Stomach (tissue), 9 donors: ENCODE measurements around the gene ZFTA. TPM values are rescaled to one million over a fixed set of nuclear protein-coding genes. Genes with fewer than 3 reads are reported as not detected.

Source experiments
- DNase-seq, 2 donors: peaks; one replicate each; pipeline versions ENCODE4 v3.0.0 to v3.0.0-alpha.2; 2013 to 2019
- H3K27ac ChIP-seq, 5 donors: fragments of 200-600 bp in 4 of 5; sonication (generic) in 4 of 5; one replicate each; pipeline ENCODE4 v1.5.1; 2013 to 2019; ENCODE audit warnings: mild to moderate bottlenecking in 1 of 5, moderate library complexity in 1 of 5
- H3K27me3 ChIP-seq, 3 donors: fragments of 200-600 bp; sonication (generic); one replicate each; pipeline ENCODE4 v1.5.1; 2017 to 2019; ENCODE audit warnings: mixed run types in 1 of 3
- H3K36me3 ChIP-seq, 4 donors: fragments of 200-600 bp; sonication (generic); 1 replicate in 3 of 4; 2 replicates in 1 of 4; pipeline ENCODE4 v1.5.1; 2016 to 2019
- H3K4me1 ChIP-seq, 4 donors: fragments of 200-600 bp; sonication (generic); one replicate each; pipeline ENCODE4 v1.5.1; 2016 to 2019
- H3K4me3 ChIP-seq, 4 donors: fragments of 200-600 bp; sonication (generic) in 3 of 4; one replicate each; pipeline ENCODE4 v1.5.1; 2016 to 2019; ENCODE audit warnings: mild to moderate bottlenecking in 1 of 4
- H3K9me3 ChIP-seq, 4 donors: fragments of 200-600 bp; sonication (generic); one replicate each; pipeline ENCODE4 v1.5.1; 2016 to 2019
- EP300 ChIP-seq: sonication (generic); formaldehyde crosslinking; IDR thresholded peaks from one replicate; pipeline ENCODE4 v1.6.1; 2017; ENCODE audit warnings: antibody characterized with exemption
- POLR2A ChIP-seq, 4 donors: fragments of 450-650 bp; IDR thresholded peaks; one replicate each; pipeline ENCODE4 v1.6.1; 2016; ENCODE audit warnings: antibody characterized with exemption in 4 of 4, control low read depth in 2 of 4, mild to moderate bottlenecking in 1 of 4, moderate library complexity in 1 of 4
- POLR2AphosphoS5 ChIP-seq, 3 donors: sonication (generic); formaldehyde crosslinking; IDR thresholded peaks; one replicate each; pipeline ENCODE4 v1.6.1; 2016; ENCODE audit warnings: antibody characterized with exemption in 3 of 3
- WGBS, 5 donors: extraction: QIAGEN DNeasy Blood & Tissue Kit in 3 of 5; methylation state at CpG; one replicate each; pipeline versions ENCODE4 v1.1.5 to v1.1.7; 2013 to 2018; 5-methylcytosine and 5-hydroxymethylcytosine counted together
- intact Hi-C: fragments of 100-400 bp; cut with DNase I; formaldehyde crosslinking; loops from one replicate; pipeline ENCODE4 v1.15.1; 2023; ENCODE audit warnings: low total_unique reads
- polyA plus RNA-seq, 3 donors: library from polyadenylated mRNA; stranded (reverse); fragments of 200-250 nt; gene quantifications; one replicate each; pipeline ENCODE4 v1.2.3, GENCODE V29; 2013
- total RNA-seq, 5 donors: library from RNA; depleted of rRNA; stranded (reverse); fragments of >200 nt; gene quantifications; one replicate each; pipeline versions ENCODE4 v1.1.0 to v1.2.3, GENCODE V29; 2014 to 2016
- TF ChIP-seq, protein P1 (sequence below), 7 experiments: fragments of 450-650 bp in 4 of 7; fragments of 200-600 bp in 3 of 7; sonication (generic) in 3 of 7; IDR thresholded peaks; one replicate each; pipeline ENCODE4 v1.5.1; 2016 to 2019; ENCODE audit warnings: antibody characterized with exemption in 7 of 7, control low read depth in 2 of 7, mild to moderate bottlenecking in 1 of 7
- donor health status: healthy with polysubstance abuse.
- donor health status: Bipolar disorder and iron deficiency.
- donor health status: healthy.

The ZFTA gene
- total and polyA plus RNA-seq, 8 donors, result 1.8 to 16.8 (median 5.8) TPM

GRCh38 chr11:63795066-63795465 is 26.5 kb upstream of the ZFTA start:
- peaks cover 0 to 20% (median 15%) of the 10 kb centered on the region in 4 donors for H3K9me3 ChIP-seq
- WGBS, 5 donors, result 77 to 83% (median 82%) methylated on average over 11 of the region's 11 CpGs
- no peaks in the 10 kb centered on the region for H3K27me3 ChIP-seq
- no peak for TF ChIP-seq POLR2AphosphoS5 (IDR thresholded peaks at IDR 0.05)
- H3K27ac ChIP-seq, result no peak overlapping the region
- intact Hi-C loops, result no loop called here
- no peaks in the 10 kb centered on the region for H3K4me1 ChIP-seq
- H3K4me3 ChIP-seq, result no peak overlapping the region
- no peaks in the 10 kb centered on the region for H3K36me3 ChIP-seq
- no peak for DNase-seq

DNA sequence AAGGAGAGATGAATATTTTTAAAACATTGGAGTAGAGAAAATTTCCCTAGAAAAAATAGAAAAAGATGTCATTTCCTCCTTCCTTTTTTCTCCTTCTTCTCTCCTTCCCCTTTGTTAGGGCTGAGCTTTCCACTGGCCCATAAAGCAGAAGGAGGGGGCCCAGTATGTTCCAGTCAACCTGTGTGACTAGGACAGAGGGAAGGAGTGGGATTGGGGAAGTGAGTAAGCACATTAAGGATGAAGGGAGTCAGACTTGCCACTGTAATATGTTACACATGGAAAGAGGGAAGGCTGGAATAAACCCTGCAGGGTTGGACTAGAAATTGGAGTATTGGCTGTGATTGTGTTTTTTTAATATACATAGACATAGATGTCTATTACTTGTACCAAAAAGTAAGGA is 24.6 kb upstream of the ZFTA start:
- Histone ChIP-seq H3K36me3 (no peaks in the 10 kb centered on the region), H3K4me3 (no peak overlapping the region), H3K27ac (no peak overlapping the region), H3K27me3 (no peaks in the 10 kb centered on the region), H3K9me3 (peaks cover 0 to 20% (median 15%) of the 10 kb centered on the region in 4 donors), H3K4me1 (no peaks in the 10 kb centered on the region)
- no peak for DNase-seq
- intact Hi-C loops, result no loop called here
- TF ChIP-seq POLR2A (IDR thresholded peaks at IDR 0.05), result no peak
- TF ChIP-seq POLR2AphosphoS5 (IDR thresholded peaks at IDR 0.05), result no peak
- TF ChIP-seq, protein P1, sequence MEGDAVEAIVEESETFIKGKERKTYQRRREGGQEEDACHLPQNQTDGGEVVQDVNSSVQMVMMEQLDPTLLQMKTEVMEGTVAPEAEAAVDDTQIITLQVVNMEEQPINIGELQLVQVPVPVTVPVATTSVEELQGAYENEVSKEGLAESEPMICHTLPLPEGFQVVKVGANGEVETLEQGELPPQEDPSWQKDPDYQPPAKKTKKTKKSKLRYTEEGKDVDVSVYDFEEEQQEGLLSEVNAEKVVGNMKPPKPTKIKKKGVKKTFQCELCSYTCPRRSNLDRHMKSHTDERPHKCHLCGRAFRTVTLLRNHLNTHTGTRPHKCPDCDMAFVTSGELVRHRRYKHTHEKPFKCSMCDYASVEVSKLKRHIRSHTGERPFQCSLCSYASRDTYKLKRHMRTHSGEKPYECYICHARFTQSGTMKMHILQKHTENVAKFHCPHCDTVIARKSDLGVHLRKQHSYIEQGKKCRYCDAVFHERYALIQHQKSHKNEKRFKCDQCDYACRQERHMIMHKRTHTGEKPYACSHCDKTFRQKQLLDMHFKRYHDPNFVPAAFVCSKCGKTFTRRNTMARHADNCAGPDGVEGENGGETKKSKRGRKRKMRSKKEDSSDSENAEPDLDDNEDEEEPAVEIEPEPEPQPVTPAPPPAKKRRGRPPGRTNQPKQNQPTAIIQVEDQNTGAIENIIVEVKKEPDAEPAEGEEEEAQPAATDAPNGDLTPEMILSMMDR (IDR thresholded peaks at IDR 0.05), result no peak
- no peak for TF ChIP-seq EP300

DNA sequence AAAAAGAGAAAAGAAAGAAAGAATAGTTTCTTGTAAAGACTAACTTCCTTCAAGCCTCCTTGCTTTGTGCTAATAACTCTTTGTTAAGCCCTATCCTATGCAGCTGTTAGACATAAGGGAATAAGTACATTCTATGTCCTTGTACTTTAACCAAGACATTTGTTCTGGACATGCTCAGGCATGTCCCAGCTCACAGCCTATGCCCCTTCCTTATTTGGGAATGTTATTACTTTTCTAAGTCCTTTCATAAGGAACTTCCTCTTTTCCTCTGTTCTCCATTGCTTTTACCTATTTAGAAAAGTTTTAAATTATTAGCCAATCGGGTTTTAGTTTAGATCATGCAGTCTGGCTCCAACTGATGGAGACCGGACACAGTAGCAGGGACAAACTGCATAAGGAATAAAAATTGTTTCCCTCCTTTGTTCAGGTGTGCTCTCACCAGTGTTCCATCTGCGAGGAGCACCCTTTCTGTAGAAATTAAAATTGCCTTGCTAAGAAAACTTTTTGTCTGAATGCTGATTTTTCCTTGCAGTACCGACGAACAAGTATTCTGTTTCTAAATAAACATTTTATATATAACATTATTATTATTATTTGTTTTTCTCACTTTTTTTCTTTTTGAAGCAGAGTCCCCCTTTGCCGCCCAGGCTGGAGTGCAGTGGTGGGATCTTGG is 23.1 kb upstream of the ZFTA start:
- no peak for TF ChIP-seq EP300
- TF ChIP-seq POLR2AphosphoS5 (IDR thresholded peaks at IDR 0.05), result no peak
- TF ChIP-seq, protein P1 (IDR thresholded peaks at IDR 0.05), result no peak
- TF ChIP-seq POLR2A (IDR thresholded peaks at IDR 0.05), result no peak
- intact Hi-C loops, result no loop called here
- H3K9me3 ChIP-seq, result peaks cover 0 to 20% (median 15%) of the 10 kb centered on the region in 4 donors

GRCh38 chr11:63785823-63786222 is 17.2 kb upstream of the ZFTA start:
- TF ChIP-seq, protein P1 (IDR thresholded peaks at IDR 0.05), result no peak
- no peak for TF ChIP-seq POLR2AphosphoS5 (IDR thresholded peaks at IDR 0.05)
- TF ChIP-seq POLR2A (IDR thresholded peaks at IDR 0.05), result no peak
- TF ChIP-seq EP300, result no peak
- H3K36me3 ChIP-seq, result no peaks in the 10 kb centered on the region
- no peak for DNase-seq
- intact Hi-C loops, result no loop called here
- H3K4me3 ChIP-seq, result no peak overlapping the region
- 84 to 100% (median 89%) methylated on average over 1 of the region's 1 CpG for WGBS, 5 donors
- H3K27me3 ChIP-seq, result no peaks in the 10 kb centered on the region
- H3K27ac ChIP-seq, result no peak overlapping the region
- H3K9me3 ChIP-seq, result peaks cover 0 to 3% (median under 1%) of the 10 kb centered on the region in 4 donors
- H3K4me1 ChIP-seq, result peaks cover 0 to 3% (median 0%) of the 10 kb centered on the region in 4 donors

More for the DNA sequence above, 23.1 kb upstream of the ZFTA start:
- Histone ChIP-seq H3K36me3 (no peaks in the 10 kb centered on the region), H3K27ac (no peak overlapping the region), H3K27me3 (no peaks in the 10 kb centered on the region), H3K4me1 (no peaks in the 10 kb centered on the region), H3K4me3 (no peak overlapping the region)
- WGBS, 5 donors, result 85 to 98% (median 94%) methylated on average over 6 of the region's 6 CpGs
- no peak for DNase-seq

GRCh38 chr11:63783925-63784592 is 15.5 kb upstream of the ZFTA start:
- H3K4me1 ChIP-seq, result peaks cover 0 to 3% (median 0%) of the 10 kb centered on the region in 4 donors
- H3K4me3 ChIP-seq, result no peak overlapping the region
- no peaks in the 10 kb centered on the region for H3K27me3 ChIP-seq
- H3K36me3 ChIP-seq, result no peaks in the 10 kb centered on the region
- H3K9me3 ChIP-seq, result no peaks in the 10 kb centered on the region
- no peak overlapping the region for H3K27ac ChIP-seq
- TF ChIP-seq EP300 (no peak), POLR2A (IDR thresholded peaks at IDR 0.05) (no peak), POLR2AphosphoS5 (IDR thresholded peaks at IDR 0.05) (no peak)
- TF ChIP-seq, protein P1 (IDR thresholded peaks at IDR 0.05), result no peak
- DNase-seq, result no peak
- 27 to 45% (median 33%) methylated on average over 6 to 7 of the region's 7 CpGs for WGBS, 5 donors
- intact Hi-C loops, result no loop called here
